Osteoblast (primary cell): Measurements from ENCODE around the gene ZNF780B. TPM values are rescaled to one million over a fixed set of nuclear protein-coding genes. Genes with fewer than 3 reads are reported as not detected.

Experiments
- DNase-seq: peaks from one replicate; pipeline ENCODE4 v3.0.0; 2011; ENCODE audit warnings: low spot score, mixed read lengths; ENCODE audit not compliant: insufficient read length; ENCODE audit errors: missing footprints
- H2AFZ ChIP-seq: 2 replicates; pipeline ENCODE4 v1.6.0; 2011; ENCODE audit warnings: mild to moderate bottlenecking, low read length
- H3K27ac ChIP-seq: 2 replicates; pipeline ENCODE4 v1.5.1; 2011; ENCODE audit warnings: mild to moderate bottlenecking, low read depth, low read length, moderate library complexity
- H3K27me3 ChIP-seq: 2 replicates; pipeline ENCODE4 v1.6.0; 2012; ENCODE audit warnings: mild to moderate bottlenecking, control low read depth, inconsistent platforms, low read length, moderate library complexity; ENCODE audit not compliant: insufficient read depth
- H3K36me3 ChIP-seq: 2 replicates; pipeline ENCODE4 v1.5.1; 2011; ENCODE audit warnings: mild to moderate bottlenecking, low read length, control low read depth, moderate library complexity; ENCODE audit not compliant: insufficient read depth
- H3K4me1 ChIP-seq: 2 replicates; pipeline ENCODE4 v1.5.1; 2011; ENCODE audit warnings: mild to moderate bottlenecking, low read length, control low read depth, moderate library complexity; ENCODE audit not compliant: insufficient read depth
- H3K4me2 ChIP-seq: 2 replicates; pipeline ENCODE4 v1.6.0; 2011; ENCODE audit warnings: mild to moderate bottlenecking, low read length; ENCODE audit not compliant: insufficient read depth
- H3K4me3 ChIP-seq: fragments of 200-600 bp; sonication (generic); 3 replicates; pipeline ENCODE4 v1.5.1; 2012; ENCODE audit warnings: mild to moderate bottlenecking, low read length, inconsistent platforms; ENCODE audit not compliant: insufficient read depth
- H3K79me2 ChIP-seq: 2 replicates; pipeline ENCODE4 v1.6.0; 2012; ENCODE audit warnings: mild to moderate bottlenecking, low read length, control low read depth, inconsistent platforms; ENCODE audit not compliant: insufficient read depth
- H3K9me3 ChIP-seq: 2 replicates; pipeline ENCODE4 v1.5.1; 2011; ENCODE audit warnings: low read depth, low read length, control low read depth
- H4K20me1 ChIP-seq: 2 replicates; pipeline ENCODE4 v1.6.0; 2012; ENCODE audit warnings: mild to moderate bottlenecking, low read length, control low read depth; ENCODE audit not compliant: insufficient read depth
- CTCF ChIP-seq: IDR thresholded peaks from 2 replicates; pipeline ENCODE4 v1.5.1; 2011; ENCODE audit warnings: mild to moderate bottlenecking, low read depth, low read length, moderate library complexity; ENCODE audit errors: extremely low read depth
- total RNA-seq: library from RNA; depleted of rRNA; stranded (reverse); fragments of >200 nt; gene quantifications from 2 replicates; pipeline ENCODE4 v1.2.3, GENCODE V29; 2012

Gene ZNF780B
- total RNA-seq, 1 donor: 14.5 TPM

GRCh38 chr19:40009674-40010073, 46.4 kb downstream of the ZNF780B start:
- TF ChIP-seq CTCF: no peak
- Histone ChIP-seq H3K4me1 (peaks cover 17% of the 10 kb centered on the region), H3K27ac (no peak overlapping the region), H3K9me3 (peaks cover 11% of the 10 kb centered on the region), H4K20me1 (no peaks in the 10 kb centered on the region), H3K4me3 (no peak overlapping the region), H3K79me2 (no peaks in the 10 kb centered on the region), H3K27me3 (no peaks in the 10 kb centered on the region), H2AFZ (no peak overlapping the region), H3K36me3 (peaks cover 40% of the 10 kb centered on the region), H3K4me2 (no peak overlapping the region)
- DNase-seq: no peak

GRCh38 chr19:40006273-40006691, 49.7 kb downstream of the ZNF780B start:
- Histone ChIP-seq H3K4me1 (peaks cover 17% of the 10 kb centered on the region), H3K79me2 (no peaks in the 10 kb centered on the region), H3K27ac (peak overlapping the region; percentile 93), H4K20me1 (no peaks in the 10 kb centered on the region), H3K4me3 (no peak overlapping the region), H3K4me2 (peak overlapping the region; percentile 18), H2AFZ (peak overlapping the region; percentile 52), H3K36me3 (peaks cover 22% of the 10 kb centered on the region), H3K9me3 (no peaks in the 10 kb centered on the region), H3K27me3 (no peaks in the 10 kb centered on the region)
- TF ChIP-seq CTCF: no peak
- peak; percentile 49 for DNase-seq

GRCh38 chr19:40005691-40006272, 50.2 kb downstream of the ZNF780B start:
- H3K4me2 ChIP-seq: peak overlapping the region; percentile 18
- H3K36me3 ChIP-seq: peaks cover 22% of the 10 kb centered on the region
- H3K27ac ChIP-seq: peak overlapping the region; percentile 93

More at GRCh38 chr19:40005691-40006272, 50.2 kb downstream of the ZNF780B start:
- TF ChIP-seq CTCF: no peak
- Histone ChIP-seq H3K79me2 (no peaks in the 10 kb centered on the region), H3K4me1 (peaks cover 17% of the 10 kb centered on the region), H3K27me3 (no peaks in the 10 kb centered on the region), H3K9me3 (no peaks in the 10 kb centered on the region), H4K20me1 (no peaks in the 10 kb centered on the region), H2AFZ (peak overlapping the region; percentile 52), H3K4me3 (no peak overlapping the region)
- DNase-seq: no peak
